Activated naive CD4-positive, alpha-beta T cell treated with anti-CD3 and anti-CD28 coated beads, Interleukin-2, amount 50 U/mL, for 16 hours (primary cell): Measurements from ENCODE around the gene DUSP14.
A peak's percentile ranks its signal among the peaks of the same experiment; 100 is the strongest.
"Not testable (repeated sequence)": the region's sequence is repeated elsewhere in the genome, so short reads cannot be mapped to it uniquely, and the experiment has no call there.

Experiments
- DNase-seq: peaks from one replicate; pipeline ENCODE4 v3.0.0-alpha.2; 2020

The DUSP14 gene

GRCh38 chr17:37485938-37486570, 3.6 kb upstream of the DUSP14 start:
- no peak for DNase-seq

- no peak for DNase-seq
Measured at GRCh38 chr17:37488009-37488604, 1.6 kb upstream of the DUSP14 start.

- DNase-seq, result peak; percentile 66
Measured at GRCh38 chr17:37488607-37489196, 989 bp upstream of the DUSP14 start.

- peak; percentile 81 for DNase-seq
Measured at GRCh38 chr17:37490022-37490587, 414 bp downstream of the DUSP14 start.

- no peak for DNase-seq
Measured at GRCh38 chr17:37490638-37491614, 1.2 kb downstream of the DUSP14 start.

GRCh38 chr17:37492167-37492566, 2.5 kb downstream of the DUSP14 start:
- no peak for DNase-seq

DNA sequence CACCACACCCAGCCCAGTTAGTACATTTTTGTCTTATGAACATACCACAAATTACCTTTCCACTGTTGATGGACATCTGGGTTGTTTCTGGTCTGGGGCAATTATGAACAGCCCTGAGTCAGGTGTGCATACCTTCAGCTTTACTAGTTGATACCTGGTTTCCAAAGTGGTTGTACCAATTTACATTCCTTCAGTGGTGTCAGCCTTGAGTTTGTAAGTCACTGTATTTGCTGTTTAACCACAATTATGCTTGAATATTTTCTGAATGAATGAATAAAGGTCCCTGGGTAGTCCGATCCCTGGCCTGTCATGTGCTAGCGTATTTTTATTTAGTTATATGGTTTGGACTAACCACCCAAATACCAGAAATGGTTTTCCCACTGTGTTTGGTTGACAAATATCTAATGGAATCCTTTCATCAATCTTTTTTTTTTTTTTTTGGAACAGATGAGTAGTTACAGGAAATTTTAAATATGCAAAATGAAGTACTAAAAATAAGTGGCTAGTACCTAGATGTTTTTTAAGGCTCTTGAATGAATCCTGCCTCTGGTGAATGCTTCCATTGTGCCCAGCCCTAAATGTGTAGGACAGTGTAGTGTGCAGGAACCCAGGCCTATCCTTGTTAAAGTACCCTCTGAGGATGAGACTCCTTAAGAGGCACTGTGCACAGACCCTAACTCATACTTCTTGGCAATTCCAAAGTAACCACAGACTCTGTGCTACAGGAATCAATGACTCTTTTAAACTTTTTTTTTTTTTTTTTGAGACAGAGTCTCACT, 3.7 kb downstream of the DUSP14 start:
- DNase-seq, result no peak

DNA sequence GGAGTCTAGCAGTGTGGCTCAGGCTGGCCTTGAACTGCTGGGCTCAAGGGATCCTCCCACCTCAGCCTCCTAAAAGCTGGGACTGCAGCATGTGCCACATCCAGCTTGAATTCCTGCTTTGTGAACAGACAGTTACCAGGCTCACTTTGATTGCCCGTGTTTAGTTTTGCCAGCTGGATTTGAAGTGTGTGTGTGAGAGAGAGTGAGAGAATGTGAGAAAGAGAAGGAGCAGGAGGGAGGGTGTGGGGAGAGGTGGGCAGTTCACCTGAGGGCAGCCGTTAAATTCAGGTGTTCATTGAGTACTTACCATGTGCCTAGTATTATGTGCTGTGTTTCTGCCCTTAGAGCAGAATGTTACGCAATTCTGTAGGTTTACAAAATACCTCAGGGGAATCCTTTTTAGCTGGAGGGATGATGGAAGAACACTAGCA, 4.7 kb downstream of the DUSP14 start:
- no peak for DNase-seq

GRCh38 chr17:37494971-37495370, 5.3 kb downstream of the DUSP14 start:
- no peak for DNase-seq

DNA sequence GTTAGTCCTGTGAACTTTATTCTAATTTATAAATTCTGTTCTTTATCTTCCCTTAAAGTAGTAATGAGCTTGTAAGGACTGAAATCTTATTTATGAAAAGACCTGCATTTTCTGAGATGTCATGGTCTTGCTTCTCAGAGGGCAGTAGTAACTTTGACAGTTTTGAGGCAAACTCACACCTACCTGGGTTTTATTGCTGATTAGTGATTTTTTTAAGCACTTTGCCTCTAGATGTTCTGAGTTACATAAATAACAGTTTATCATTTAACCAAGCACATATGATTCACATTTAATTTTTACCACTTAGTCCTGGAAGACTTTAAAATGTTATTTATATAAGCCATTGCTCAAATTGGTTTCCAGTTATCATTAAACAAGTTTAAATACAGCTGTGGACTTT, 10.7 kb downstream of the DUSP14 start:
- no peak for DNase-seq

DNA sequence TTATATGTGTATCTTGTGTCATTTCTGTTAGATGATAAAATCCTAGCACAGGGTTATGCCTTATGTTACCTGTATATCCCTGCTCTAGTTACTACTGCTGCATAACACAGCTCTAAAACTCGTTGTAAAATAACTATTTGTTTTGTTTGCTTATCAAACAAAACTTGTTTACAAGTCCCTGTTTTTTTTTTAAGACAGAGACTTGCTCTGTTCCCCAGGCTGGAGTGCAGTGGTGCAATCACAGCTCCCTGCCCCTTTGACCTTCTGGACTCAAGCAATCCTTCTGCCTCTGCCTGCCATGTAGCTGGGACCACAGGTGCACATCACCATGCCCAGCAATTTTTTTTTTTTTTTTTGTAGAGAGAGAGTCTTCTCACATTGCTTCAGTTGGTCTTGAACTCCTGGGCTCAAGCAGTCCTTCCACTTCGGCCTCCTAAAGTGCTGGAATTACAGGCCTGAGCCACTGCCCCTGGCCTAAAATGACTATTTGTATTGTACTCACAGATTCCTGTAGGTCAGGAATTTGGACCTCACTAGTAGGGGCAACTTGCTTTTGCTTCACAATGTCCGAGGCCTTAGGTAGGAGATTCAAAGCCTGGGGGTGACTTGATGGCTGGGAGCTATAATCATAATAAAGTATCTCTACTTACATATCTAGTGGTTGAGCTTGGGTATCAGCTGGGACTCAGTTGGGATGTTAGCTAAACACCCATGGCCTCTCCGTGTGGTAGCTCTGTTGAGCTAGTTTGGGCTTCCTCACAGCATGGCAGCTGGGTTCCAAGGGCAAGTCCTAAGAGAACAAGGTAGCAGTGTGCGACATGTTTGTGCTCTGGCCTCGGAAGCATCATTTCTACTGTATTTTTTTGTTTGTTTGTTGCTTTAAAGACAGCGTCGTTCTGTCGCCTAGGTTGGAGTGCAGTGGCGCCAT, 12.6 kb downstream of the DUSP14 start:
- no peak for DNase-seq

DNA sequence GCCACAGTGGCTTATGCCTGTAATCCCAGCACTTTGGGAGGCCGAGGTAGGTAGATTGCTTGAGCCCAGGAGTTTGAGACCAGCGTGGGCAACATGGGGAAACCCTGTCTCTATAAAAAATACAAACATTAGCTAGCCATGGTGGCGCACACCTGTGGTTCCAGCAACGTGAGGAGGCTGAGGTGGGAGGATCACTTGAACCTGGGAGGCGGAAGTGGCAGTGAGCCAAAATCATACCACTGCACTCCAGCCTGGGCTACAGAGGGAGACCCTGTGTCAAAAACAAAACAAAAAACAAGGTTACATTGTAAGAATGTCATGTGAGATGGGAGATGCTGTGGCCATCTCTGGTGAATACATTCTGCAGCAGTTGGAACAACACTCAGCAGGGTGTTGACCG, 13.5 kb downstream of the DUSP14 start:
- DNase-seq, result no peak

- DNase-seq, result no peak
Measured at GRCh38 chr17:37505333-37505732, 15.6 kb downstream of the DUSP14 start.

DNA sequence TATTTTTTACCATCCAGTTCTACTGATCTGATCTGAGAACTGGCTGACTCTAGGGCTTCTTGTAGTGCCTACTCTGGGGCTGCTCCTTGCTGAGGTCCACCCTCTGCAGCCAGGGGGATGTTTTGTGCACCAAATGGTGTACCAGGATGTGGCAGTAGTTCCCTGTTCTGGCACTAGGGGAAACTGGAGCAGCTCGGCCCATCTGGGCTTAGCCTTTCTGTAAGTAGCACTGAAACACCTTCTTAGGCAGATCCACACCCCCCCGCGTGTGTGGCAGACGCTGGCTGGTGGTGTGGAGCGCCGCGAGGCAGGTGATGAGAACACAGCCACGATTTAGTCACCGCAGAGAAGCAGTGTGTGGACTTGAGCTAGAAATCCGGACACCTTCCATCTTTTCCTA, 17.0 kb downstream of the DUSP14 start:
- no peak for DNase-seq

DNA sequence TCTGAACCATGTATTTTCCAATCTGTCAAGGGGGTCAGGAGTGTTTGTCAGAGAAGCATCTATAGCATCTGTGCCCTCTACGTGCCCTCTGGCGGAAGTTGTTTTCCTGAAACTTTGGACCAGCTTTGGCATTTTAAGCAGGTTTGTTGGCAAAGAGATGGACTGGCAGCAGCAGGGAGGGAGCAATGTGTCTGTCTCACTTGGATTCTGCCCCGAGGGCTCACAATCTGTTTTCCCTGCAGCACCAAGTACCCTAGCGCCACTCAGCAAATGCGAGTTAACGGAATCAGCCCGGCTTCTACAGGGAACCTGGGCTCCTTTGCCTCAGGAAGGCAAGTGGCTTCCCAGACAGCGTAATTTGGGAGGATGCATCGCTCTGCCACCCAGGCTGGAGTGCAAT, 17.4 kb downstream of the DUSP14 start:
- no peak for DNase-seq

DNA sequence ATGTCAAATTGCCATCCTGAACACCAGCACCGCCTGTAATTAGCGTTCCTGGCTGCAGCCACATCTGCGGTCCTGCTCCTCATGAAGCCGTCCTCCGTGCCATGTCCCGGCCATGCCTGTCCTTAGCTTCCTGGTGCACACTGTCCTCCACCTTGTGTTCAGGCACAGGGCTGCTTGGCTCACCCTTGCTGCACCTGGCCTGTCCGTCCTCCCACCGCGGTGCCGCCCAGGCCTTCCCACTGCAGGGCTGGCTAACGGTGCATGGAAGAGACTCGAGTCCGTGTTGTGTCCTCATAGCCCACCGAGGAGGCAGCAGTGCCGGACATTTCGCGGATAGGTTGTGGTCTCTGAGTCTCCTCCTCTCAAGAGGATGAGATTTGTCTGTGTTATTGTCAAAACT, 20.4 kb downstream of the DUSP14 start:
- DNase-seq, result no peak

- DNase-seq, result not testable (repeated sequence)
Measured at GRCh38 chr17:37511642-37512041, 22.0 kb downstream of the DUSP14 start.

DNA sequence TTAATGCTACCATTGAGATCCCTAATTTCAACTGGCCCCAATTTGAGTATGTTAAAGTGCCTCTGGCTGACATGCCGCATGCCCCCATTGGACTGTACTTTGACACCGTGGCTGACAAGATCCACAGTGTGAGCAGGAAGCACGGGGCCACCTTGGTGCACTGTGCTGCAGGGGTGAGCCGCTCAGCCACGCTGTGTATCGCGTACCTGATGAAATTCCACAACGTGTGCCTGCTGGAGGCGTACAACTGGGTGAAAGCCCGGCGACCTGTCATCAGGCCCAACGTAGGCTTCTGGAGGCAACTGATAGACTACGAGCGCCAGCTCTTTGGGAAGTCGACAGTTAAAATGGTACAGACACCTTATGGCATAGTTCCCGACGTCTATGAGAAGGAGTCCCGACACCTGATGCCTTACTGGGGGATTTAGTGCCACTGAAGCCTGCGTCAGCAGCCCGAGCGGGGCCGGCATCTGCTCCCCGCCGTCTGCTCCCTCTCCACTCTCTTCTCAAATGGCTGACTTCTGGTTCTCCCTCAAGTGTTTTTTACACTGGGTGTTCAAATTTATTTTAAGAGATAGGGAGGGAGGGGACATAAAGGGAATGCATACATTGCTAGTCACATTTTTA, 22.9 kb downstream of the DUSP14 start:
- DNase-seq, result no peak

DNA sequence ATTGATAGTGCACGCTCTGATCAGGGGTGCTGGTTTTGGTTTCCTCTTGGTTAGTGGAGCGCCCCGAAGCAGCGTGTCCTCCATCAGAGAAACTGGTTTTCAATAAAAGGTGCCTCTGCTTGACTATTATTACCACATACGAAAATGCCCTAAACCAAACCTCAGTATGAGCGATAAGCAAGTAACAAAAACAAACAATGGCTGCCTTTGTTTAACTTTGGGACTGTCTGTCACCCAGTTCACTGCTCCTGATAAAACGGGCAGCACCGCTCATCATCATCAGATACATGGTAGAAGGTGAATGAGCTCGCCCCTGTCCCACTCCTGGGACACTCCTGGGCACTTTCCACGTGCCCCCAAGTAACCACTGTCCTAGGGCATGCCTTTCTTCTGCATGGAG, 24.0 kb downstream of the DUSP14 start:
- no peak for DNase-seq

DNA sequence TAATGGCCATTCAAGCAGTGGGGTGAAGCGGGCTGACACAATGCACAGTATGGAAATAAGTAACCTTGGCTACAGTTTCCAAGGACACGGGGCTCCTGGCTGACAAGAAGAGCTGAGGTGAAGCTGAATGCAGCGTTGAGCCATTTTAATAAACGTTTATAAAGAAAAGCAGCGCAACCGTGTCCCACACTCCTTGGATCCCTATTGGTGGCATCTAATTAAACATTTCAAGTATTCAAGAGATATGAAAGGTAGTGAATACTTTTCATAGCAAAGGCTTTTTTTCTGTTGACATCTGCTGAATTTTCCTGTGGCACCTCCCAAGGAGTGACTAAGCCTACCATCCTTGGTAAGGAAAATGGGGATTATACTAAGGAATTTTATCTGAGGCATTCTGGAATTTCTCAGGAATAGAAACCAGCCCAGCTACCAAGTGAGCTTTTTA, 26.5 kb downstream of the DUSP14 start:
- DNase-seq, result no peak

DNA sequence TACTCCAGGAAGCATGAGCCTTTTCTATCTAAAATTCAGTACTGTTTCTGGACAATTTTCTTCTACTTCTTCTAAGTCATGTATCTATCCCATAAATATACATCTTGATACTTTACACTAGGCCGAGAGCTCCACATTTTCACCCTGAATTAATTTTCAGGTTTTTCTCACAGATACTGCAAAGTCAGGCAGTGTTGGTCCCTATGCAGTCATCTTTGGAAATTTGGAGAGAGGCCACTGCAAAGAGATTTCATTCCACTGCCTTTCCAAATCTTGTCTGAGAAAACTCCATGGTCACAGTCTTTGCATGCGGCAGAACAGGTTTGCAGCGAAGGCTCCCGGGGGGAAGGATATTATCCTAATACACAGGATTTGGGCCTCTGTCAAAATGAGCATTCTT, 28.2 kb downstream of the DUSP14 start:
- no peak for DNase-seq
